ENCODE measurements around the gene SLC7A10. TPM values are rescaled to one million over a fixed set of nuclear protein-coding genes. Genes with fewer than 3 reads are reported as not detected.

SLC7A10 gene
- total RNA-seq, 4 donors from 2014 or later = not detected

- Histone ChIP-seq H3K36me3 (no peaks in the 10 kb centered on the region), H3K27me3 (no peaks in the 10 kb centered on the region), H3K9me3 (no peaks in the 10 kb centered on the region), H3K4me3 (no peak overlapping the region), H3K4me1 (peaks cover 5 to 12% of the 10 kb centered on the region in 2 donors), H3K27ac (no peak overlapping the region)
- in situ Hi-C loops (cut with MboI; ENCODE audit: low sequenced_read_pairs in 4 of 4) = no loop called here
- no peak for DNase-seq
- ATAC-seq = no peak
- intact Hi-C loops (cut with DNase I; ENCODE audit: low total_unique reads) = no loop called here
- TF ChIP-seq CTCF (IDR thresholded peaks at IDR 0.05 in 4 of 5, conservative IDR thresholded peaks at IDR 0.05 in 1 of 5) (no peak), POLR2A (IDR thresholded peaks at IDR 0.05) (no peak)
These were observed 26.0 kb downstream of the SLC7A10 start for GRCh38 chr19:33199441-33200265.

GRCh38 chr19:33198169-33198568 is 27.5 kb downstream of the SLC7A10 start:
- Histone ChIP-seq H3K27ac (no peak overlapping the region), H3K4me1 (peaks cover 5 to 12% of the 10 kb centered on the region in 2 donors), H3K9me3 (no peaks in the 10 kb centered on the region), H3K27me3 (no peaks in the 10 kb centered on the region), H3K4me3 (no peak overlapping the region), H3K36me3 (no peaks in the 10 kb centered on the region)
- intact Hi-C loops (cut with DNase I; ENCODE audit: low total_unique reads) = no loop called here
- DNase-seq (no peak), ATAC-seq (no peak)
- TF ChIP-seq CTCF (IDR thresholded peaks at IDR 0.05 in 4 of 5, conservative IDR thresholded peaks at IDR 0.05 in 1 of 5) (no peak), POLR2A (IDR thresholded peaks at IDR 0.05) (no peak)
- in situ Hi-C loops (cut with MboI; ENCODE audit: low sequenced_read_pairs in 4 of 4) = no loop called here

- Histone ChIP-seq H3K36me3 (no peaks in the 10 kb centered on the region), H3K27me3 (no peaks in the 10 kb centered on the region), H3K9me3 (no peaks in the 10 kb centered on the region), H3K27ac (no peak overlapping the region), H3K4me3 (no peak overlapping the region), H3K4me1 (peaks cover 5 to 12% of the 10 kb centered on the region in 2 donors)
- ATAC-seq (no peak), DNase-seq (no peak)
- no peak for TF ChIP-seq CTCF (IDR thresholded peaks at IDR 0.05 in 4 of 5, conservative IDR thresholded peaks at IDR 0.05 in 1 of 5)
- TF ChIP-seq POLR2A (IDR thresholded peaks at IDR 0.05) = no peak
- intact Hi-C loops (cut with DNase I; ENCODE audit: low total_unique reads) = no loop called here
- in situ Hi-C loops (cut with MboI; ENCODE audit: low sequenced_read_pairs in 4 of 4) = no loop called here
These were observed 28.1 kb downstream of the SLC7A10 start for GRCh38 chr19:33197591-33198000.

- DNase-seq (no peak), ATAC-seq (no peak)
- Histone ChIP-seq H3K27ac (no peak overlapping the region), H3K4me3 (no peak overlapping the region), H3K27me3 (no peaks in the 10 kb centered on the region), H3K36me3 (no peaks in the 10 kb centered on the region), H3K9me3 (no peaks in the 10 kb centered on the region), H3K4me1 (peaks cover 5 to 12% of the 10 kb centered on the region in 2 donors)
- in situ Hi-C loops (cut with MboI; ENCODE audit: low sequenced_read_pairs in 4 of 4) (no loop called here), intact Hi-C loops (cut with DNase I; ENCODE audit: low total_unique reads) (no loop called here)
- TF ChIP-seq POLR2A (IDR thresholded peaks at IDR 0.05) = no peak
- TF ChIP-seq CTCF (IDR thresholded peaks at IDR 0.05 in 4 of 5, conservative IDR thresholded peaks at IDR 0.05 in 1 of 5) = no peak
These were observed 29.0 kb downstream of the SLC7A10 start for GRCh38 chr19:33196446-33197193.
